IMR-90 (cell line): ENCODE data around the gene POLR3A. TPM values are rescaled to one million over a fixed set of nuclear protein-coding genes. Genes with fewer than 3 reads are reported as not detected.

Source experiments
- ATAC-seq: fragments of 200-7000 bp; cut with Tn5 transposase; 2 replicates; pipeline ENCODE4 v1.9.1; 2020; ENCODE audit warnings: low read depth, mild to moderate bottlenecking, moderate library complexity
- BruUV-seq: library from RNA; stranded (reverse); fragments of 400-500 nt; replicated peaks from 2 replicates; lab custom pipeline; 2021; lab: Mats Ljungman, UMichigan
- CTCF ChIA-PET: fragments of 300-600 bp; formaldehyde crosslinking; extraction: SDS; loops from one replicate; lab custom pipeline; 2021; ENCODE audit warnings: antibody characterized with exemption; lab: Yijun Ruan, JAX
- POLR2A ChIA-PET: fragments of 300-600 bp; sonication (Branson Sonifier 250); formaldehyde crosslinking; loops from one replicate; lab custom pipeline; 2022; ENCODE audit warnings: antibody characterized with exemption; ENCODE audit not compliant: unreplicated experiment; lab: Charles Lee
- DNase-seq: peaks from one replicate; pipeline ENCODE4 v3.0.0; 2013
- H2AFZ ChIP-seq: replicated peaks from 2 replicates; pipeline ENCODE3; 2013; ENCODE audit warnings: low read length, mild to moderate bottlenecking; ENCODE audit not compliant: poor library complexity
- H2AK5ac ChIP-seq: 2 replicates; pipeline ENCODE4 v1.6.1; 2013; ENCODE audit warnings: low read depth, low read length, inconsistent platforms
- H2AK9ac ChIP-seq: replicated peaks from 2 replicates; pipeline ENCODE3; 2013; ENCODE audit warnings: mild to moderate bottlenecking, low read depth, low read length, moderate library complexity; ENCODE audit not compliant: poor library complexity
- H2BK120ac ChIP-seq: 2 replicates; pipeline ENCODE4 v1.6.1; 2013; ENCODE audit warnings: low read depth, low read length, inconsistent platforms
- H2BK15ac ChIP-seq: 3 replicates; pipeline ENCODE4 v1.6.1; 2013; ENCODE audit warnings: low read depth, low read length, inconsistent platforms
- H2BK20ac ChIP-seq: 2 replicates; pipeline ENCODE4 v1.6.1; 2013; ENCODE audit warnings: low read depth, mild to moderate bottlenecking, inconsistent platforms, low read length, moderate library complexity
- H2BK5ac ChIP-seq: 2 replicates; pipeline ENCODE4 v1.6.1; 2013; ENCODE audit warnings: mild to moderate bottlenecking, low read depth, low read length, inconsistent platforms; ENCODE audit not compliant: poor library complexity, severe bottlenecking
- H3K14ac ChIP-seq: replicated peaks from 2 replicates; pipeline ENCODE4 v1.6.1; 2013; ENCODE audit warnings: low read depth, low read length, inconsistent platforms
- H3K18ac ChIP-seq: 2 replicates; pipeline ENCODE4 v1.6.1; 2013; ENCODE audit warnings: low read depth, low read length, control low read depth
- H3K23ac ChIP-seq: 2 replicates; pipeline ENCODE4 v1.6.1; 2013; ENCODE audit warnings: low read depth, low read length, inconsistent platforms
- H3K27ac ChIP-seq: 2 replicates; pipeline ENCODE4 v1.5.1; 2013; ENCODE audit warnings: mild to moderate bottlenecking, control low read depth, low read length; ENCODE audit not compliant: insufficient read depth
- H3K27me3 ChIP-seq: 2 replicates; pipeline ENCODE4 v1.6.1; 2013; ENCODE audit warnings: low read length; ENCODE audit not compliant: control insufficient read depth, insufficient read depth
- H3K36me3 ChIP-seq: 2 replicates; pipeline ENCODE4 v1.6.1; 2013; ENCODE audit warnings: low read length, mixed read lengths; ENCODE audit not compliant: control insufficient read depth, insufficient read depth
- H3K4ac ChIP-seq: 2 replicates; pipeline ENCODE4 v1.6.1; 2013; ENCODE audit warnings: low read depth, low read length, inconsistent platforms
- H3K4me1 ChIP-seq: 2 replicates; pipeline ENCODE4 v1.6.1; 2013; ENCODE audit warnings: low read length, mixed read lengths; ENCODE audit not compliant: control insufficient read depth, insufficient read depth
- H3K4me2 ChIP-seq: 2 replicates; pipeline ENCODE4 v1.6.1; 2013; ENCODE audit warnings: low read depth, mild to moderate bottlenecking, control low read depth, low read length, moderate library complexity
- H3K4me3 ChIP-seq: 2 replicates; pipeline ENCODE4 v1.5.1; 2013; ENCODE audit warnings: low read depth, mild to moderate bottlenecking, control low read depth, low read length, moderate library complexity; ENCODE audit not compliant: insufficient read depth
- H3K56ac ChIP-seq: 2 replicates; pipeline ENCODE4 v1.6.1; 2013; ENCODE audit warnings: low read length, inconsistent platforms; ENCODE audit not compliant: insufficient read depth; ENCODE audit errors: extremely low read depth
- H3K79me1 ChIP-seq, 2 experiments: 2 replicates each; pipeline ENCODE4 v1.6.1; 2013; ENCODE audit warnings: low read length in 2 of 2, inconsistent platforms in 1 of 2, low read depth in 1 of 2
- H3K9ac ChIP-seq: 2 replicates; pipeline ENCODE4 v1.6.1; 2013; ENCODE audit warnings: low read depth, low read length, control low read depth
- H3K9me1 ChIP-seq: 2 replicates; pipeline ENCODE4 v1.6.1; 2013; ENCODE audit warnings: low read length, inconsistent platforms; ENCODE audit not compliant: insufficient read depth
- H3K9me3 ChIP-seq: 2 replicates; pipeline ENCODE4 v1.6.1; 2013; ENCODE audit warnings: low read length; ENCODE audit not compliant: control insufficient read depth, insufficient read depth
- H4K20me1 ChIP-seq: 2 replicates; pipeline ENCODE4 v1.6.1; 2013; ENCODE audit warnings: low read length, inconsistent platforms; ENCODE audit not compliant: insufficient read depth
- H4K5ac ChIP-seq: 2 replicates; pipeline ENCODE4 v1.6.1; 2013; ENCODE audit warnings: mild to moderate bottlenecking, low read depth, low read length, control low read depth
- H4K8ac ChIP-seq, 2 experiments: 2 replicates each; pipeline ENCODE4 v1.6.1; 2013; ENCODE audit warnings: low read depth in 2 of 2, low read length in 2 of 2, control low read depth in 1 of 2, inconsistent platforms in 1 of 2
- H4K91ac ChIP-seq: 2 replicates; pipeline ENCODE4 v1.6.1; 2013; ENCODE audit warnings: low read depth, low read length, inconsistent platforms; ENCODE audit not compliant: insufficient read depth
- BHLHE40 ChIP-seq: fragments of 150-350 bp; IDR thresholded peaks from 2 replicates; pipeline ENCODE4 v1.6.1; 2016; ENCODE audit warnings: mild to moderate bottlenecking, low read depth, low read length
- CHD1 ChIP-seq: IDR thresholded peaks from 2 replicates; pipeline ENCODE4 v1.6.1; 2012; ENCODE audit warnings: low read depth, low read length, improper control_type of control experiment
- MAZ ChIP-seq: IDR thresholded peaks from 2 replicates; pipeline ENCODE4 v1.6.1; 2012; ENCODE audit warnings: low read depth, mild to moderate bottlenecking, low read length, improper control_type of control experiment, moderate library complexity, borderline replicate concordance
- MXI1 ChIP-seq: IDR thresholded peaks from 2 replicates; pipeline ENCODE4 v1.6.1; 2012; ENCODE audit warnings: low read depth, mild to moderate bottlenecking, low read length, moderate library complexity, borderline replicate concordance
- NFE2L2 ChIP-seq: fragments of 150-350 bp; IDR thresholded peaks from 2 replicates; pipeline ENCODE4 v1.6.1; 2016; ENCODE audit warnings: low read depth, mild to moderate bottlenecking, low read length
- RAD21 ChIP-seq: IDR thresholded peaks from 2 replicates; pipeline ENCODE4 v1.6.1; 2012; ENCODE audit warnings: low read length, improper control_type of control experiment
- RCOR1 ChIP-seq: IDR thresholded peaks from 2 replicates; pipeline ENCODE4 v1.6.1; 2012; ENCODE audit warnings: mild to moderate bottlenecking, low read length, improper control_type of control experiment; ENCODE audit not compliant: insufficient replicate concordance
- RFX5 ChIP-seq: IDR thresholded peaks from 2 replicates; pipeline ENCODE4 v1.8.0; 2012; ENCODE audit warnings: low read depth, mild to moderate bottlenecking, low read length, moderate library complexity
- SMC3 ChIP-seq: fragments of 150-350 bp; IDR thresholded peaks from 2 replicates; pipeline ENCODE4 v1.6.1; 2016; ENCODE audit warnings: low read depth, mild to moderate bottlenecking, antibody characterized with exemption, low read length, moderate library complexity
- WGBS, 2 experiments: methylation state at CpG; one replicate each; pipeline versions ENCODE4 v1.1.5 to v1.1.7; 2013; ENCODE audit warnings: missing lambda C conversion rate in 2 of 2; ENCODE audit not compliant: insufficient read length in 1 of 2; ENCODE audit errors: extremely low coverage in 2 of 2; 5-methylcytosine and 5-hydroxymethylcytosine counted together
- dilution Hi-C: fragments of 300-500 bp; cut with HindIII; formaldehyde crosslinking; loops from one replicate; pipeline ENCODE4 v1.14.3; 2018; ENCODE audit warnings: low sequenced_read_pairs; ENCODE audit not compliant: unreplicated experiment
- in situ Hi-C: fragments of 300-500 bp; cut with MboI; formaldehyde crosslinking; loops from 3 replicates; pipeline ENCODE4 v1.14.3; 2019; ENCODE audit warnings: low sequenced_read_pairs, inconsistent platforms, mixed read lengths
- intact Hi-C: fragments of 100-400 bp; cut with micrococcal nuclease; formaldehyde crosslinking; loops from 2 replicates; pipeline ENCODE4 v1.10.0; 2022
- polyA plus RNA-seq, 3 experiments: library from polyadenylated mRNA; depleted of rRNA; stranded (reverse); fragments of >200 nt; gene quantifications; 2 replicates each; pipeline ENCODE4 v1.2.3, GENCODE V29; 2012; ENCODE audit warnings: low replicate concordance in 1 of 3
- total RNA-seq: library from RNA; depleted of rRNA; stranded (reverse); fragments of >200 nt; gene quantifications from 2 replicates; pipeline ENCODE4 v1.2.3, GENCODE V29; 2012
- TF ChIP-seq, protein P1 (sequence below): fragments of 150-350 bp; IDR thresholded peaks from 2 replicates; pipeline ENCODE4 v1.6.1; 2017; ENCODE audit warnings: mild to moderate bottlenecking, antibody characterized with exemption, low read length, low read depth
- TF ChIP-seq, protein P2 (sequence below): conservative IDR thresholded peaks from 2 replicates; pipeline ENCODE4 v1.5.1; 2012; ENCODE audit warnings: mild to moderate bottlenecking, low read depth, low read length, improper control_type of control experiment

Gene POLR3A
- total and polyA plus RNA-seq, 2 of the 4 experiments (the other 2 are of a cell fraction): 11.9 to 24.4 TPM

DNA sequence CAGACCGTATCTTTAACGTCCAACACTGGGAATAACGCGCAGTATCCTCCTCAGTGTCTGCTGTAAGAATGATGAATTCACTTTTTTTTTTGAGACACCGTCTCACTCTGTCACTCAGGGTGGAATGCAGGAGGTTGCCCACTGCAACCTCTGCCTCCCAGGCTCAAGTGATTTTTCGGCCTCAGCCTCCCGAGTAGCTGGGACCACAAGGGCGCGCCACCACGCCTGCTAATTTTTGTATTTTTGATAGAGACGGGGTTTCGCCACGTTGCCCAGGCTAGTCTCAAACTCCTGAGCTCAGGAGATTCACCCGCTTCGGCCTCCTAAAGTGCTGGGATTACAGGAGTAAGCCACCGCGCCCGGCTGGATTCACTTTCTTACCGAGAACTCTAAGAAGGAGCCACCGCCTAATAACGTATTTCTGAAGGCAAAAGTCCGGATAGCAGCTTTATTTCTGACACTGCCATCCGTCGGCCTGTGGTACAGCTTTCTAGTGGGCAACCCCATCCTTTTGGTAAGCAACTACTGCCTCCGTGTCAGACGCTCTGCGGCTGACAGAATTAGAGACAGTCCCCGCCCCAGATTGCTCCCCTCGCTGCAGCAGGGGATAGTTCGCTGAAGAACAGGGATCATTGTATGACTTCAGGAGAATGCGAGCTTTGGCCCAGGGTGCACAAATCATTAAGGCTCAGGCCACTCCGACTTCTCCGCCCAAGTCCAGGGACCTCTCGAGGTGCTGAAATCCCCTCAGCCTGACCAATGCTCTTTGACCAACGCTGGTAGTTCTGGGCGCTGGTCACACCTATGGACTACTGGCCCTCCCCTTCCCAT, 662 bp downstream of the POLR3A start:
- no peaks in the 10 kb centered on the region for H3K27me3 ChIP-seq
- peaks cover 11% of the 10 kb centered on the region for H3K4me1 ChIP-seq
- peak overlapping the region; percentile 90 for H3K4me3 ChIP-seq
- peaks cover 13% of the 10 kb centered on the region for H3K9me1 ChIP-seq
- H3K18ac ChIP-seq: peak overlapping the region; percentile 73; the same call in 1 of the 2 replicates
- in situ Hi-C loops: no loop called here
- H2BK20ac ChIP-seq: no peak overlapping the region
- H3K79me1 ChIP-seq: peaks cover 19 to 39% of the 10 kb centered on the region in 2 experiments
- H3K14ac ChIP-seq: peak overlapping the region; percentile 88
- DNase-seq: peak; percentile 57
- H3K9ac ChIP-seq: peak overlapping the region; percentile 98
- H2AK5ac ChIP-seq: peak overlapping the region; percentile 84
- peak overlapping the region; percentile 87 for H3K23ac ChIP-seq
- no peaks in the 10 kb centered on the region for H3K9me3 ChIP-seq
- no TSS peak for BruUV-seq
- H4K91ac ChIP-seq: peak overlapping the region; percentile 87
- H4K5ac ChIP-seq: peak overlapping the region; percentile 89
- H4K8ac ChIP-seq: peak overlapping the region; percentile 91 to 95; a peak in 3 of 4 replicates
- H4K20me1 ChIP-seq: no peaks in the 10 kb centered on the region; the same call in 1 of the 2 replicates
- H2AFZ ChIP-seq: peak overlapping the region; percentile 95
- intact Hi-C loops: loop anchor here (2.0 to 10.0 kb wide), 2 partner anchors 104 to 182 kb away; partner anchors contain the start of gene DLG5
- ATAC-seq: peak; percentile 11
- H3K4ac ChIP-seq: peak overlapping the region; percentile 86
- no peak for TF ChIP-seq NFE2L2
- TF ChIP-seq, protein P1, sequence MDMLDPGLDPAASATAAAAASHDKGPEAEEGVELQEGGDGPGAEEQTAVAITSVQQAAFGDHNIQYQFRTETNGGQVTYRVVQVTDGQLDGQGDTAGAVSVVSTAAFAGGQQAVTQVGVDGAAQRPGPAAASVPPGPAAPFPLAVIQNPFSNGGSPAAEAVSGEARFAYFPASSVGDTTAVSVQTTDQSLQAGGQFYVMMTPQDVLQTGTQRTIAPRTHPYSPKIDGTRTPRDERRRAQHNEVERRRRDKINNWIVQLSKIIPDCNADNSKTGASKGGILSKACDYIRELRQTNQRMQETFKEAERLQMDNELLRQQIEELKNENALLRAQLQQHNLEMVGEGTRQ: no peak
- TF ChIP-seq BHLHE40: no peak
- TF ChIP-seq SMC3: no peak
- TF ChIP-seq, protein P2, sequence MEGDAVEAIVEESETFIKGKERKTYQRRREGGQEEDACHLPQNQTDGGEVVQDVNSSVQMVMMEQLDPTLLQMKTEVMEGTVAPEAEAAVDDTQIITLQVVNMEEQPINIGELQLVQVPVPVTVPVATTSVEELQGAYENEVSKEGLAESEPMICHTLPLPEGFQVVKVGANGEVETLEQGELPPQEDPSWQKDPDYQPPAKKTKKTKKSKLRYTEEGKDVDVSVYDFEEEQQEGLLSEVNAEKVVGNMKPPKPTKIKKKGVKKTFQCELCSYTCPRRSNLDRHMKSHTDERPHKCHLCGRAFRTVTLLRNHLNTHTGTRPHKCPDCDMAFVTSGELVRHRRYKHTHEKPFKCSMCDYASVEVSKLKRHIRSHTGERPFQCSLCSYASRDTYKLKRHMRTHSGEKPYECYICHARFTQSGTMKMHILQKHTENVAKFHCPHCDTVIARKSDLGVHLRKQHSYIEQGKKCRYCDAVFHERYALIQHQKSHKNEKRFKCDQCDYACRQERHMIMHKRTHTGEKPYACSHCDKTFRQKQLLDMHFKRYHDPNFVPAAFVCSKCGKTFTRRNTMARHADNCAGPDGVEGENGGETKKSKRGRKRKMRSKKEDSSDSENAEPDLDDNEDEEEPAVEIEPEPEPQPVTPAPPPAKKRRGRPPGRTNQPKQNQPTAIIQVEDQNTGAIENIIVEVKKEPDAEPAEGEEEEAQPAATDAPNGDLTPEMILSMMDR: no peak
- TF ChIP-seq MAZ: no peak; the same call in 1 of the 2 replicates
- no peak for TF ChIP-seq MXI1
- TF ChIP-seq RCOR1: no peak
- no peak for TF ChIP-seq RFX5
- no peak for TF ChIP-seq RAD21
- no peak for TF ChIP-seq CHD1
- peak overlapping the region; percentile 93 for H2AK9ac ChIP-seq
- CTCF ChIA-PET: no interaction called here
- H3K36me3 ChIP-seq: peaks cover 20% of the 10 kb centered on the region
- H3K56ac ChIP-seq: peak overlapping the region; percentile 70
- H3K4me2 ChIP-seq: peak overlapping the region; percentile 81
- dilution Hi-C loops: no loop called here
- 33% methylated on average over 25 of the region's 36 CpGs; no CpG with 5 or more reads in 1 of the 2 experiments for WGBS, 2 experiments
- H2BK120ac ChIP-seq: peak overlapping the region; percentile 57; the same call in 1 of the 2 replicates
- H2BK5ac ChIP-seq: peak overlapping the region; percentile 93
- no peak overlapping the region; the same call in 2 of the 3 replicates for H2BK15ac ChIP-seq
- peak overlapping the region; percentile 92 for H3K27ac ChIP-seq
- POLR2A ChIA-PET: interaction anchor here (0.6 kb wide), 1 partner anchor 27 kb away, joined by 4 read pairs; no protein-coding TSS in a partner anchor
